Psoas muscle (tissue), 8 donors: ENCODE measurements around the gene GTF3C2. TPM values are rescaled to one million over a fixed set of nuclear protein-coding genes. Genes with fewer than 3 reads are reported as not detected.
A peak's percentile ranks its signal among the peaks of the same experiment; 100 is the strongest.
"Not testable (repeated sequence)": the region's sequence is repeated elsewhere in the genome, so short reads cannot be mapped to it uniquely, and the experiment has no call there.

Source experiments
- ATAC-seq, 4 donors: fragments of 200-7000 bp; cut with Tn5 transposase; one replicate each; pipeline ENCODE4 v1.9.1; 2020; ENCODE audit warnings: moderate library complexity in 3 of 4, mild to moderate bottlenecking in 2 of 4
- DNase-seq, 2 donors: peaks; one replicate each; pipeline ENCODE4 v3.0.0-alpha.2; 2020
- H3K27ac ChIP-seq: fragments of 200-600 bp; one replicate; pipeline ENCODE4 v1.8.0; 2022
- H3K27me3 ChIP-seq, 3 donors: fragments of 200-600 bp in 1 of 3; one replicate each; pipeline versions ENCODE4 v1.6.1 to v1.8.0; 2013 to 2022; ENCODE audit warnings: low read length in 2 of 3, mild to moderate bottlenecking in 2 of 3, moderate library complexity in 1 of 3; ENCODE audit not compliant: insufficient read depth in 3 of 3
- H3K36me3 ChIP-seq, 2 donors: fragments of 200-600 bp in 1 of 2; one replicate each; pipeline versions ENCODE4 v1.6.1 to v1.8.0; 2013 to 2022; ENCODE audit warnings: low read depth in 1 of 2, mild to moderate bottlenecking in 1 of 2, moderate library complexity in 1 of 2; ENCODE audit not compliant: insufficient read depth in 1 of 2
- H3K4me1 ChIP-seq: fragments of 200-600 bp; one replicate; pipeline ENCODE4 v1.8.0; 2022
- H3K4me3 ChIP-seq: fragments of 200-600 bp; one replicate; pipeline ENCODE4 v1.8.0; 2022; ENCODE audit warnings: mild to moderate bottlenecking
- H3K9me3 ChIP-seq: fragments of 200-600 bp; one replicate; pipeline ENCODE4 v1.8.0; 2022
- CTCF ChIP-seq: fragments of 200-600 bp; IDR thresholded peaks from one replicate; pipeline ENCODE4 v1.8.0; 2022; ENCODE audit warnings: antibody characterized with exemption
- WGBS, 3 donors: extraction: QIAGEN DNeasy Blood & Tissue Kit; methylation state at CpG; one replicate each; pipeline versions ENCODE4 v1.1.6 to v1.1.7; 2013; 5-methylcytosine and 5-hydroxymethylcytosine counted together
- intact Hi-C, 2 donors: fragments of 100-400 bp; cut with DNase I; formaldehyde crosslinking; loops; one replicate each; pipeline versions ENCODE4 v1.11.0 to v1.14.2; 2022
- polyA plus RNA-seq, 3 donors: library from polyadenylated mRNA; stranded (reverse); fragments of 200-250 nt; gene quantifications; one replicate each; pipeline ENCODE4 v1.2.3, GENCODE V29; 2013
- total RNA-seq, 4 donors: library from RNA; stranded (reverse); fragmentation: NEBNext Ultra II Directional in 2 of 4; extraction: Animal tissue kit (Norgen Biotek cat#: 25700) in 2 of 4; gene quantifications; one replicate each; pipeline versions ENCODE4 v1.2.1 to v1.2.4, GENCODE V29; 2021 to 2023
- donor health status: healthy with polysubstance abuse.
- donor health status: DM: no; HTN: no; CAD: no; lungs with moderate emphysema.
- donor health status: Bipolar disorder and iron deficiency.
- donor health status: healthy.
- donor health status: DM: yes; HTN: yes; CAD: no.
- donor health status: DM: no; HTN: no; CAD: no.
- donor health status: DM: no; HTN: no; CAD: no.
- donor health status: DM: yes; HTN: yes; CAD: no.

The GTF3C2 gene
- total and polyA plus RNA-seq, 7 donors = 17.5 to 49.4 (median 30.8) TPM

- H3K9me3 ChIP-seq = no peaks in the 10 kb centered on the region
- H3K27ac ChIP-seq = peak overlapping the region; percentile 27
- H3K36me3 ChIP-seq = peaks cover 0 to 96% of the 10 kb centered on the region in 2 donors
- 76 to 85% (median 78%) methylated on average over 13 of the region's 13 CpGs for WGBS, 3 donors
- peaks cover 23% of the 10 kb centered on the region for H3K4me1 ChIP-seq
- intact Hi-C loops = loop anchor here in 1 of 2 donors (10.0 kb wide), 1 partner anchor 330 kb away; the partner anchor contains the start of gene MAPRE3
- H3K27me3 ChIP-seq = no peaks in the 10 kb centered on the region
- ATAC-seq (no peak), DNase-seq (no peak)
- no peak overlapping the region for H3K4me3 ChIP-seq
- no peak for TF ChIP-seq CTCF
These were observed 51.9 kb downstream of the GTF3C2 start for GRCh38 chr2:27304488-27305240.

GRCh38 chr2:27303093-27304025 is 53.2 kb downstream of the GTF3C2 start:
- Histone ChIP-seq H3K27ac (peak overlapping the region; percentile 65), H3K4me3 (peak overlapping the region; percentile 49), H3K9me3 (no peaks in the 10 kb centered on the region), H3K4me1 (peaks cover 23% of the 10 kb centered on the region), H3K36me3 (peaks cover 0 to 96% of the 10 kb centered on the region in 2 donors), H3K27me3 (no peaks in the 10 kb centered on the region)
- DNase-seq (peak in 1 of 2 donors; percentile 62), ATAC-seq (peak; percentile 28 to 67 (median 51))
- peak; percentile 79 for TF ChIP-seq CTCF
- intact Hi-C loops = loop anchor here in 1 of 2 donors (2.0 to 10.0 kb wide), 2 partner anchors 53 to 329 kb away; partner anchors contain the start of gene MAPRE3
- WGBS, 3 donors = 22 to 35% (median 23%) methylated on average over 25 of the region's 25 CpGs

- H3K4me3 ChIP-seq, H3K9me3 ChIP-seq, ATAC-seq, DNase-seq, H3K27me3 ChIP-seq: not testable (repeated sequence)
- intact Hi-C loops = loop anchor here in 1 of 2 donors (10.0 kb wide), 1 partner anchor 326 kb away; the partner anchor contains the start of gene MAPRE3
- Histone ChIP-seq H3K4me1 (peaks cover 46% of the 10 kb centered on the region), H3K36me3 (peaks cover 0 to 96% of the 10 kb centered on the region in 2 donors), H3K27ac (peak overlapping the region; percentile 65)
- 92 to 95% (median 93%) methylated on average over 4 of the region's 4 CpGs for WGBS, 3 donors
These were observed 56.0 kb downstream of the GTF3C2 start for GRCh38 chr2:27300606-27301005.

GRCh38 chr2:27298391-27299080 is 58.0 kb downstream of the GTF3C2 start:
- H3K27me3 ChIP-seq = no peaks in the 10 kb centered on the region
- DNase-seq (no peak), ATAC-seq (peak; percentile 11 to 34 (median 26))
- intact Hi-C loops = no loop called here
- WGBS, 3 donors = 56 to 66% (median 56%) methylated on average over 18 of the region's 18 CpGs
- H3K4me3 ChIP-seq = no peak overlapping the region
- no peak for TF ChIP-seq CTCF
- peaks cover 0 to 83% of the 10 kb centered on the region in 2 donors for H3K36me3 ChIP-seq
- peaks cover 64% of the 10 kb centered on the region for H3K4me1 ChIP-seq
- peak overlapping the region; percentile 55 for H3K27ac ChIP-seq
- H3K9me3 ChIP-seq = no peaks in the 10 kb centered on the region
